Endothelial cell of umbilical vein (primary cell): ENCODE results near the gene KSR1. TPM values are rescaled to one million over a fixed set of nuclear protein-coding genes. Genes with fewer than 3 reads are reported as not detected.

Source experiments
- BruUV-seq: library from RNA; stranded (reverse); fragments of 400-500 nt; replicated peaks from 2 replicates; lab custom pipeline; 2021; lab: Mats Ljungman, UMichigan
- CTCF ChIA-PET: fragments of 300-600, 350-600 bp; sonication (Branson Sonifier 250); formaldehyde crosslinking; loops from one replicate; lab custom pipeline; 2021; ENCODE audit warnings: antibody characterized with exemption, inconsistent platforms; lab: Charles Lee
- POLR2A ChIA-PET: fragments of 300-600, 350-600 bp; sonication (Branson Sonifier 250); formaldehyde crosslinking; loops from one replicate; lab custom pipeline; 2021; ENCODE audit warnings: antibody characterized with exemption, inconsistent platforms; lab: Charles Lee
- DNase-seq: peaks from one replicate; pipeline ENCODE4 v3.0.0-alpha.2; 2011; ENCODE audit warnings: low read depth, low spot score
- FAIRE-seq: peaks from 2 replicates; lab custom pipeline; 2011; peaks lifted over from hg19 to GRCh38; lab: Jason Lieb, UNC
- H2AFZ ChIP-seq: 2 replicates; pipeline ENCODE4 v1.6.0; 2012; ENCODE audit warnings: low read depth, low read length, control low read depth, inconsistent platforms
- H3K27ac ChIP-seq: 2 replicates; pipeline ENCODE4 v1.5.1; 2011; ENCODE audit warnings: low read depth, mild to moderate bottlenecking, control low read depth, low read length, moderate library complexity; ENCODE audit not compliant: insufficient read depth
- H3K27me3 ChIP-seq, 2 experiments: 2 replicates each; pipeline versions ENCODE4 v1.6.0 to v1.6.1; 2011; ENCODE audit warnings: low read length in 2 of 2, mixed read lengths in 1 of 2; ENCODE audit not compliant: control insufficient read depth in 2 of 2, insufficient read depth in 2 of 2
- H3K36me3 ChIP-seq, 2 experiments: 2 replicates in 1 of 2; 3 replicates in 1 of 2; pipeline ENCODE4 v1.5.1; 2011; ENCODE audit warnings: low read length in 2 of 2, mild to moderate bottlenecking in 1 of 2, moderate library complexity in 1 of 2; ENCODE audit not compliant: control insufficient read depth in 2 of 2, insufficient read depth in 2 of 2; ENCODE audit errors: extremely low read depth in 1 of 2
- H3K4me1 ChIP-seq: 3 replicates; pipeline ENCODE4 v1.5.1; 2011; ENCODE audit warnings: mild to moderate bottlenecking, low read length; ENCODE audit not compliant: control insufficient read depth, insufficient read depth; ENCODE audit errors: extremely low read depth
- H3K4me2 ChIP-seq: 2 replicates; pipeline ENCODE4 v1.6.1; 2011; ENCODE audit warnings: low read length, control low read depth, mixed read lengths; ENCODE audit not compliant: insufficient read depth
- H3K4me3 ChIP-seq, 3 experiments: fragments of 200-600 bp in 1 of 3; sonication (generic), shearing (Covaris generic) in 1 of 3; replicated peaks in 1 of 3; 2 replicates each; pipeline ENCODE4 v1.5.1; 2011 to 2016; ENCODE audit warnings: control low read depth in 3 of 3, low read length in 3 of 3, mild to moderate bottlenecking in 2 of 3, inconsistent platforms in 1 of 3, low read depth in 1 of 3, moderate library complexity in 1 of 3; ENCODE audit not compliant: insufficient read depth in 1 of 3
- H3K79me2 ChIP-seq: 2 replicates; pipeline ENCODE4 v1.6.0; 2012; ENCODE audit warnings: low read length, inconsistent platforms; ENCODE audit not compliant: control insufficient read depth, insufficient read depth
- H3K9ac ChIP-seq: replicated peaks from 2 replicates; pipeline ENCODE3; 2011; ENCODE audit warnings: low read length, control low read depth; ENCODE audit not compliant: insufficient read depth; ENCODE audit errors: extremely low read depth
- H3K9me1 ChIP-seq: replicated peaks from 3 replicates; pipeline ENCODE4 v1.6.0; 2011; ENCODE audit warnings: mild to moderate bottlenecking, low read length; ENCODE audit not compliant: control insufficient read depth, insufficient read depth; ENCODE audit errors: extremely low read depth
- H3K9me3 ChIP-seq: replicated peaks from 2 replicates; pipeline ENCODE4 v1.5.1; 2012; ENCODE audit warnings: low read length, inconsistent platforms; ENCODE audit not compliant: control insufficient read depth, insufficient read depth
- H4K20me1 ChIP-seq: replicated peaks from 2 replicates; pipeline ENCODE3; 2011; ENCODE audit warnings: mild to moderate bottlenecking, low read length; ENCODE audit not compliant: control insufficient read depth, insufficient read depth; ENCODE audit errors: extremely low read depth
- EZH2 ChIP-seq: IDR thresholded peaks from 2 replicates; pipeline ENCODE4 v1.6.1; 2012; ENCODE audit warnings: borderline replicate concordance, low read depth, mild to moderate bottlenecking, moderate library complexity, low read length, inconsistent platforms; ENCODE audit not compliant: severe bottlenecking
- FOS ChIP-seq: IDR thresholded peaks from 2 replicates; pipeline ENCODE4 v1.6.1; 2011; ENCODE audit warnings: mild to moderate bottlenecking, low read length, moderate library complexity, borderline replicate concordance; ENCODE audit not compliant: insufficient read depth
- GATA2 ChIP-seq: IDR thresholded peaks from 2 replicates; pipeline ENCODE4 v1.7.0; 2011; ENCODE audit warnings: low read depth, mild to moderate bottlenecking, moderate library complexity, mixed read lengths, low read length; ENCODE audit not compliant: insufficient read length, insufficient read depth
- JUN ChIP-seq: IDR thresholded peaks from 2 replicates; pipeline ENCODE4 v1.6.1; 2011; ENCODE audit warnings: borderline replicate concordance, low read depth; ENCODE audit not compliant: insufficient read length, insufficient read depth
- MYC ChIP-seq: IDR thresholded peaks from one replicate; pipeline ENCODE4 v1.6.1; 2011; ENCODE audit warnings: mild to moderate bottlenecking, low read depth, low read length
- POLR2A ChIP-seq: IDR thresholded peaks from 2 replicates; pipeline ENCODE4 v1.6.1; 2012; ENCODE audit warnings: low read depth, mild to moderate bottlenecking, control low read depth, low read length
- POLR2AphosphoS5 ChIP-seq: IDR thresholded peaks from 2 replicates; pipeline ENCODE4 v1.6.1; 2012; ENCODE audit warnings: low read depth, mild to moderate bottlenecking, control low read depth, low read length, moderate library complexity; ENCODE audit not compliant: insufficient read depth
- dilution Hi-C: fragments of 300-500 bp; cut with MboI; formaldehyde crosslinking; loops from one replicate; pipeline ENCODE4 v1.15.0; 2019; ENCODE audit warnings: low sequenced_read_pairs; ENCODE audit not compliant: extremely low pct_ligation_motif_present
- intact Hi-C: fragments of 100-400 bp; cut with micrococcal nuclease; formaldehyde crosslinking; loops from one replicate; pipeline ENCODE4 v1.10.0; 2022
- polyA plus RNA-seq, 4 experiments: library from polyadenylated mRNA; depleted of rRNA in 3 of 4; stranded (reverse) in 3 of 4; unstranded in 1 of 4; fragments of >200 nt; gene quantifications; 2 replicates each; pipeline versions ENCODE4 v1.2.1 to v1.2.3, GENCODE V29; 2011 to 2012; ENCODE audit warnings: missing spikeins in 1 of 4
- total RNA-seq: library from RNA; stranded (reverse); gene quantifications from 2 replicates; pipeline ENCODE4 v1.2.3, GENCODE V29; 2021
- TF ChIP-seq, protein P1 (sequence below), 2 donors: IDR thresholded peaks; 1 replicate in 1 of 2; 2 replicates in 1 of 2; pipeline ENCODE4 v1.5.1; 2011; ENCODE audit warnings: low read length in 2 of 2, mild to moderate bottlenecking in 2 of 2, moderate library complexity in 2 of 2, control low read depth in 1 of 2, inconsistent platforms in 1 of 2, low read depth in 1 of 2; ENCODE audit not compliant: insufficient read depth in 1 of 2; ENCODE audit errors: extremely low read depth in 1 of 2
- TF ChIP-seq, protein P2 (sequence below): IDR thresholded peaks from 2 replicates; pipeline ENCODE4 v1.6.1; 2011; ENCODE audit not compliant: insufficient read depth, insufficient read length

The KSR1 gene
- total and polyA plus RNA-seq, 2 donors (not counting 3 experiments of a cell fraction or from before 2014, with no cell fraction given) = 35.4 to 80.2 TPM

DNA sequence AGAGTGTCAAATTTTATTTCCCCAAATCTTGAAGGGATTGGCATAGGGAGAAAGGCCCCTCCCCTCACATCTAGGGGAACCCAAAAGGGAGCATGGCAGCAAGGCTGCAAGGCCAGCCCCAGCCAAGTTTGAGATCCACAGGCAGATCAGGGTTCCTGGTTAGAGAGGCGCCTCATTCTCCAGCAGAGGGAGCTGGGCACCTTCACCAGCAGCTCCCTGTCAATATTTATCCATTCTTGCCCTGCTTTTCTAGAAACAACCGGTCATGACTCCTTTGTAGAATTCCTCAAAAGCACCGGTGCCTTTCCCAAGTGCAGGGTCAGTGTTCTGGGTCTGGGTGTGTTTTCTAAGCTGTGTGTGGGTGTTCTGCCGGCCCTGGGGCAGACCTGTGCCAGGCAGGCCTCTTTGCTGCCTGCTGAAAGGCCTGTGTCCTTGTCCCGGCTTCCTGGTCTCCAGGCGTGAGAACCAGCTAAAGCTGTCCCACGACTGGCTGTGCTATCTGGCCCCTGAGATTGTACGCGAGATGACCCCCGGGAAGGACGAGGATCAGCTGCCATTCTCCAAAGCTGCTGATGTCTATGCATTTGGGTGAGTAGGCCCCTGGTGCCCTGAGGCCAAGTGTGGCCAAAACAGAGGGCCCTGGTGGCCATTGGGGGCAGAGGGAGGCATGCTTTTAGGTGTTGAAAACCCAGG lies 153.5 kb downstream of the KSR1 start:
- FAIRE-seq (no peak), DNase-seq (peak; percentile 34)
- Histone ChIP-seq H3K4me1 (no peaks in the 10 kb centered on the region), H2AFZ (no peak overlapping the region), H3K27me3 (no peaks in the 10 kb centered on the region), H3K9me3 (no peaks in the 10 kb centered on the region), H3K79me2 (no peaks in the 10 kb centered on the region), H3K4me2 (no peak overlapping the region), H3K9me1 (no peaks in the 10 kb centered on the region), H3K36me3 (peaks cover 31 to 59% of the 10 kb centered on the region in 2 experiments), H4K20me1 (no peaks in the 10 kb centered on the region), H3K27ac (no peak overlapping the region), H3K4me3 (no peak overlapping the region), H3K9ac (no peak overlapping the region)
- no peak for TF ChIP-seq FOS
- TF ChIP-seq, protein P1, sequence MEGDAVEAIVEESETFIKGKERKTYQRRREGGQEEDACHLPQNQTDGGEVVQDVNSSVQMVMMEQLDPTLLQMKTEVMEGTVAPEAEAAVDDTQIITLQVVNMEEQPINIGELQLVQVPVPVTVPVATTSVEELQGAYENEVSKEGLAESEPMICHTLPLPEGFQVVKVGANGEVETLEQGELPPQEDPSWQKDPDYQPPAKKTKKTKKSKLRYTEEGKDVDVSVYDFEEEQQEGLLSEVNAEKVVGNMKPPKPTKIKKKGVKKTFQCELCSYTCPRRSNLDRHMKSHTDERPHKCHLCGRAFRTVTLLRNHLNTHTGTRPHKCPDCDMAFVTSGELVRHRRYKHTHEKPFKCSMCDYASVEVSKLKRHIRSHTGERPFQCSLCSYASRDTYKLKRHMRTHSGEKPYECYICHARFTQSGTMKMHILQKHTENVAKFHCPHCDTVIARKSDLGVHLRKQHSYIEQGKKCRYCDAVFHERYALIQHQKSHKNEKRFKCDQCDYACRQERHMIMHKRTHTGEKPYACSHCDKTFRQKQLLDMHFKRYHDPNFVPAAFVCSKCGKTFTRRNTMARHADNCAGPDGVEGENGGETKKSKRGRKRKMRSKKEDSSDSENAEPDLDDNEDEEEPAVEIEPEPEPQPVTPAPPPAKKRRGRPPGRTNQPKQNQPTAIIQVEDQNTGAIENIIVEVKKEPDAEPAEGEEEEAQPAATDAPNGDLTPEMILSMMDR (IDR thresholded peaks at IDR 0.05; ENCODE audit: extremely low read depth in 1 of 2, insufficient read depth in 1 of 2, low read depth in 1 of 2, low read length in 2 of 2) = peak; percentile 35 to 69
- no TSS peak for BruUV-seq
- intact Hi-C loops (loop anchor here (1.0 kb wide), 1 partner anchor 42 kb away; no protein-coding TSS in a partner anchor), dilution Hi-C loops (no loop called here)
- POLR2A ChIA-PET = no interaction called here
- CTCF ChIA-PET = interaction anchor here (1.0 to 10.3 kb wide), 13 partner anchors 10 to 373 kb away, joined by 3 to 150 read pairs (median 6); no protein-coding TSS in a partner anchor

GRCh38 chr17:27610304-27610677 lies 154.0 kb downstream of the KSR1 start:
- Histone ChIP-seq H3K27me3 (no peaks in the 10 kb centered on the region), H3K4me3 (no peak overlapping the region), H3K36me3 (peaks cover 26 to 56% of the 10 kb centered on the region in 2 experiments), H3K9me3 (no peaks in the 10 kb centered on the region), H3K79me2 (no peaks in the 10 kb centered on the region), H3K9me1 (no peaks in the 10 kb centered on the region), H3K4me1 (no peaks in the 10 kb centered on the region), H2AFZ (no peak overlapping the region), H3K4me2 (no peak overlapping the region), H3K27ac (no peak overlapping the region), H3K9ac (no peak overlapping the region), H4K20me1 (no peaks in the 10 kb centered on the region)
- dilution Hi-C loops (no loop called here), intact Hi-C loops (no loop called here)
- TF ChIP-seq, protein P2, sequence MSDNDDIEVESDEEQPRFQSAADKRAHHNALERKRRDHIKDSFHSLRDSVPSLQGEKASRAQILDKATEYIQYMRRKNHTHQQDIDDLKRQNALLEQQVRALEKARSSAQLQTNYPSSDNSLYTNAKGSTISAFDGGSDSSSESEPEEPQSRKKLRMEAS = no peak
- TF ChIP-seq MYC (no peak), POLR2A (no peak), GATA2 (no peak), JUN (no peak), POLR2AphosphoS5 (no peak), FOS (no peak), EZH2 (no peak)
- TF ChIP-seq, protein P1 (IDR thresholded peaks at IDR 0.05; ENCODE audit: extremely low read depth in 1 of 2, insufficient read depth in 1 of 2, low read depth in 1 of 2, low read length in 2 of 2) = no peak
- no peak for FAIRE-seq
- ChIA-PET POLR2A (no interaction called here), CTCF (interaction anchor here (1.2 to 10.3 kb wide), 9 partner anchors 10 to 42 kb away, joined by 3 to 150 read pairs (median 7); no protein-coding TSS in a partner anchor)
- no TSS peak for BruUV-seq
- no peak for DNase-seq
